GM12865 (cell line): ENCODE measurements around the gene HPCAL1.

Source experiments
- DNase-seq: peaks from one replicate; pipeline ENCODE4 v3.0.0; 2010; ENCODE audit warnings: low read depth
- H3K4me3 ChIP-seq: 2 replicates; pipeline ENCODE4 v1.5.1; 2011; ENCODE audit warnings: mild to moderate bottlenecking, low read depth, low read length, control low read depth
- CTCF ChIP-seq: IDR thresholded peaks from 2 replicates; pipeline ENCODE4 v1.5.1; 2011; ENCODE audit warnings: low read length, control low read depth, low read depth, inconsistent platforms; ENCODE audit not compliant: insufficient read depth; ENCODE audit errors: missing control alignments

The HPCAL1 gene

GRCh38 chr2:10462178-10463083 lies 159.7 kb downstream of the HPCAL1 start:
- no peak overlapping the region for H3K4me3 ChIP-seq
- DNase-seq, result no peak
- no peak for TF ChIP-seq CTCF

DNA sequence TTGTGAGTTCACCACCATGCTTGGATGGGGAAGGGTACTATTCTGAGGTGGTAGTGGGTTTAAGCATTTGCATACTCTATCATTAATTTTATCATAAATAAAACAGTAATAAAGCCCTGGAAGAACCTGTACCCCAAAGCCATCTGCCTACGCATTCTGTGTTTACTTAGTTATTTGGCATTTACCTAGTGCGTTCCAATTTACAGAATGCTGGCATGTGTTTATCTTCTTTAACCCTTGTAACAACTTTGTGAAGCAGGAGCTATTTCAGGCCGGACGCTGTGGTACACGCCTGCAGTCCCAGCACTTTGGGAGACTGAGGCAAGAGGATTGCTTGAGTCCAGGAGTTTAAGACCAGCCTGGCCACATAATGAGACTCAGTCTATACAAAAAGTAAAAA lies 163.2 kb downstream of the HPCAL1 start:
- no peak for TF ChIP-seq CTCF
- no peak overlapping the region for H3K4me3 ChIP-seq
- DNase-seq, result no peak

GRCh38 chr2:10466801-10467200 lies 164.1 kb downstream of the HPCAL1 start:
- TF ChIP-seq CTCF, result no peak
- DNase-seq, result no peak
- no peak overlapping the region for H3K4me3 ChIP-seq

- no peak for DNase-seq
- TF ChIP-seq CTCF, result no peak
- no peak overlapping the region for H3K4me3 ChIP-seq
Measured at GRCh38 chr2:10467401-10467800, 164.7 kb downstream of the HPCAL1 start.

GRCh38 chr2:10469301-10469700 lies 166.6 kb downstream of the HPCAL1 start:
- no peak overlapping the region for H3K4me3 ChIP-seq
- no peak for TF ChIP-seq CTCF
- no peak for DNase-seq

DNA sequence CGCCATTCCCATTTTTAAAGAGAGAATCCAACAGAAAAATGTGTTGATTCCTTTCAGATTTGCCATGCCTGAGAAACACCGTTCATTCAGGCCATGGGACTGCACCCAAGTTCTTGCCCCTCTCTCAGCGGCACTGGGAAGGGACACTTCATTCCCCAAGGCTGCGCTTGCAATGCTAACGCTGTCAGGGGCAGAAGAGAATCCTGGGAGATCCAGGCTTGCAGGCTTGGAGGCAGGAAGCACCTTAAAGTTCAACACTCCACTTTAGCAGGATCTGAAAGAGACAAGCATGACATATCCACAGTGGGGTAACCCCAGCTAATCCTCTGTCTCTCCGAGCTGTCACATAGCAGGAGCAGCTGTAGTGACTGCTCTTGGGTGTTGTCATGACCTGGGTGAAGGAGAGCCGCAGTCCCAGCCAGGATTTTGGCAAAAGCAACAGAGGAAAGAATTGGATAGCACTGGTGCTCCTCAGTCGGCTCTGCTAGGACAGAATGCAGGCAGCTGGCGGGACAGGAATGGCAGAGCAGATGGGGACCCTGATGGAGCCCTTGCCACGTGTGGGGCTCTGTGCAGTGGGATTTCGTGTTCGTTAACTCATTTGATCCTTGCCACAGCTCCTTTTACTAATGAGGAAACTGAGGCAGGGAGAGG lies 167.4 kb downstream of the HPCAL1 start:
- DNase-seq, result no peak
- H3K4me3 ChIP-seq, result no peak overlapping the region
- no peak for TF ChIP-seq CTCF
